HepG2 (cell line): ENCODE measurements around the gene TST. TPM values are rescaled to one million over a fixed set of nuclear protein-coding genes. Genes with fewer than 3 reads are reported as not detected.

Source experiments
- ATAC-seq: fragments of 200-7000 bp; cut with Tn5 transposase; 3 replicates; pipeline ENCODE4 v1.9.1; 2020; ENCODE audit warnings: mild to moderate bottlenecking, moderate library complexity
- BruUV-seq: library from RNA; stranded (reverse); fragments of 400-500 nt; replicated peaks from 2 replicates; lab custom pipeline; 2021; lab: Mats Ljungman, UMichigan
- CTCF ChIA-PET: fragments of 300-600 bp; formaldehyde crosslinking; extraction: SDS; loops from one replicate; lab custom pipeline; 2021; ENCODE audit warnings: low total read pairs, inconsistent platforms, low intra/inter-chr PET ratio; lab: Yijun Ruan, JAX
- POLR2A ChIA-PET: fragments of 350-600 bp; sonication (Branson Sonifier 250); formaldehyde crosslinking; loops from one replicate; lab custom pipeline; 2020; ENCODE audit warnings: antibody characterized with exemption, inconsistent platforms; lab: Yijun Ruan, JAX
- DNase-seq: peaks from one replicate; pipeline ENCODE4 v3.0.0-alpha.2; 2015; ENCODE audit warnings: low spot score
- FAIRE-seq: peaks from 3 replicates; lab custom pipeline; 2011; peaks lifted over from hg19 to GRCh38; lab: Jason Lieb, UNC
- H2AFZ ChIP-seq: one replicate; pipeline ENCODE4 v1.6.1; 2011; ENCODE audit warnings: low read length, inconsistent platforms
- H3K27ac ChIP-seq: fragments of 300-600 bp; 3 replicates; pipeline ENCODE4 v1.8.0; 2011; ENCODE audit warnings: mixed run types, mild to moderate bottlenecking, mixed read lengths, low read length, inconsistent platforms; ENCODE audit not compliant: insufficient read depth; ENCODE audit errors: extremely low read length
- H3K27me3 ChIP-seq, 2 experiments: fragments of 200-600 bp in 1 of 2; 2 replicates in 1 of 2; 3 replicates in 1 of 2; pipeline versions ENCODE4 v1.6.0 to v1.8.0; 2011; ENCODE audit warnings: low read length in 2 of 2, mild to moderate bottlenecking in 2 of 2, moderate library complexity in 2 of 2, inconsistent platforms in 1 of 2; ENCODE audit not compliant: insufficient read depth in 2 of 2, control insufficient read depth in 1 of 2
- H3K36me3 ChIP-seq, 2 experiments: fragments of 200-600 bp in 1 of 2; replicated peaks in 1 of 2; 2 replicates in 1 of 2; 3 replicates in 1 of 2; pipeline versions ENCODE4 v1.5.1 to v1.8.0; 2011; ENCODE audit warnings: low read length in 2 of 2, inconsistent platforms in 1 of 2; ENCODE audit not compliant: insufficient read depth in 2 of 2, control insufficient read depth in 1 of 2
- H3K4me1 ChIP-seq: 2 replicates; pipeline ENCODE4 v1.5.1; 2012; ENCODE audit warnings: low read length, inconsistent platforms; ENCODE audit not compliant: insufficient read depth
- H3K4me2 ChIP-seq: 2 replicates; pipeline ENCODE4 v1.6.0; 2011; ENCODE audit warnings: low read depth, low read length, inconsistent platforms
- H3K4me3 ChIP-seq, 3 experiments: fragments of 200-600 bp in 1 of 3; sonication (generic), shearing (Covaris generic) in 1 of 3; replicated peaks in 1 of 3; 2 replicates each; pipeline ENCODE4 v1.5.1; 2011 to 2016; ENCODE audit warnings: low read length in 3 of 3, inconsistent platforms in 2 of 3, low read depth in 2 of 3, mild to moderate bottlenecking in 2 of 3, control low read depth in 1 of 3, mixed read lengths in 1 of 3; ENCODE audit not compliant: insufficient read depth in 1 of 3
- H3K79me2 ChIP-seq: one replicate; pipeline ENCODE4 v1.6.1; 2011; ENCODE audit warnings: low read length, inconsistent platforms; ENCODE audit not compliant: insufficient read depth
- H3K9ac ChIP-seq: 2 replicates; pipeline ENCODE4 v1.6.0; 2011; ENCODE audit warnings: mild to moderate bottlenecking, low read depth, low read length, inconsistent platforms; ENCODE audit not compliant: insufficient read depth
- H3K9me3 ChIP-seq: 2 replicates; pipeline ENCODE4 v1.5.1; 2012; ENCODE audit warnings: mild to moderate bottlenecking, low read length
- H4K20me1 ChIP-seq: 2 replicates; pipeline ENCODE4 v1.6.0; 2011; ENCODE audit warnings: inconsistent platforms, mild to moderate bottlenecking, low read length, moderate library complexity; ENCODE audit not compliant: insufficient read depth
- FOSL2 ChIP-seq: sonication (generic); formaldehyde crosslinking; IDR thresholded peaks from 2 replicates; pipeline ENCODE4 v1.4.0; 2020; ENCODE audit warnings: missing genetic modification reagents
- HNRNPK ChIP-seq: fragments of 200-400 bp; formaldehyde crosslinking; IDR thresholded peaks from 2 replicates; pipeline ENCODE4 v1.6.1; 2018; ENCODE audit warnings: low read length, low read depth, moderate library complexity, mild to moderate bottlenecking; ENCODE audit not compliant: poor library complexity, severe bottlenecking
- KAT2B ChIP-seq: fragments of 150-350 bp; IDR thresholded peaks from 2 replicates; pipeline ENCODE4 v1.6.1; 2014; ENCODE audit warnings: low read depth, low read length, borderline replicate concordance
- PCBP1 ChIP-seq: fragments of 200-400 bp; formaldehyde crosslinking; IDR thresholded peaks from 2 replicates; pipeline ENCODE4 v1.6.1; 2017; ENCODE audit warnings: mild to moderate bottlenecking, low read depth, low read length, borderline replicate concordance
- RBM39 ChIP-seq: fragments of 200-400 bp; formaldehyde crosslinking; IDR thresholded peaks from one replicate; pipeline ENCODE4 v1.6.1; 2018; ENCODE audit warnings: antibody characterized with exemption, mild to moderate bottlenecking, low read depth, low read length; ENCODE audit not compliant: poor library complexity, severe bottlenecking
- ZNF101 ChIP-seq: sonication (generic); formaldehyde crosslinking; IDR thresholded peaks from 2 replicates; pipeline ENCODE4 v1.4.0; 2020; ENCODE audit warnings: mild to moderate bottlenecking, low read depth, missing genetic modification reagents, borderline replicate concordance
- ZNF768 ChIP-seq: sonication (generic); formaldehyde crosslinking; IDR thresholded peaks from 2 replicates; pipeline ENCODE4 v1.4.0; 2020; ENCODE audit warnings: missing genetic modification reagents
- WGBS: methylation state at CpG from one replicate; pipeline ENCODE4 v1.1.6; 2017; ENCODE audit warnings: low lambda C conversion rate; 5-methylcytosine and 5-hydroxymethylcytosine counted together
- in situ Hi-C: cut with HindIII; loops from 2 replicates; pipeline ENCODE4 v1.10.0; 2017; ENCODE audit warnings: low pct_unique_long_range_greater_than_20kb; ENCODE audit not compliant: extremely low pct_ligation_motif_present
- intact Hi-C: fragments of 100-400 bp; cut with micrococcal nuclease; formaldehyde crosslinking; loops from one replicate; pipeline ENCODE4 v1.10.0; 2022; ENCODE audit not compliant: unreplicated experiment
- polyA plus RNA-seq, 8 experiments: library from polyadenylated mRNA; depleted of rRNA in 3 of 8; stranded (reverse) in 7 of 8; unstranded in 1 of 8; fragments of >200 nt; fragmentation: Illumina TruSeq in 4 of 8; extraction: Trizol in 4 of 8; gene quantifications; 2 replicates each; pipeline versions ENCODE4 v1.2.1 to v1.2.3, GENCODE V29; 2011 to 2016; ENCODE audit warnings: low read depth in 4 of 8, missing spikeins in 1 of 8, mixed read lengths in 1 of 8; ENCODE audit not compliant: insufficient read depth in 1 of 8
- total RNA-seq, 5 experiments: library from RNA; depleted of rRNA; stranded (reverse); fragments of >200 nt; fragmentation: Illumina TruSeq; extraction: Trizol; gene quantifications; 2 replicates each; pipeline ENCODE4 v1.2.3, GENCODE V29; 2016; ENCODE audit warnings: low read depth in 1 of 5

Gene TST
- total and polyA plus RNA-seq, 2 of the 13 experiments (the other 11 are each of a cell fraction or from before 2014, with no cell fraction given), result 44.6 to 63.6 TPM

GRCh38 chr22:37000676-37001534 is 18.3 kb downstream of the TST start:
- ChIA-PET POLR2A (no interaction called here), CTCF (no interaction called here)
- BruUV-seq, result no TSS peak
- H2AFZ ChIP-seq, result no peak overlapping the region
- DNase-seq (no peak), FAIRE-seq (no peak), ATAC-seq (no peak)
- H3K27ac ChIP-seq, result no peak overlapping the region
- H3K27me3 ChIP-seq, result peaks cover 4 to 39% of the 10 kb centered on the region in 2 experiments; a peak in 4 of 5 replicates
- H4K20me1 ChIP-seq, result no peaks in the 10 kb centered on the region
- no peaks in the 10 kb centered on the region for H3K9me3 ChIP-seq
- peak; percentile 24; the same call in 1 of the 2 replicates for TF ChIP-seq ZNF768 (CRISPR knock-in tag)
- no peak for TF ChIP-seq RBM39
- no peak overlapping the region for H3K9ac ChIP-seq
- peaks cover 6% of the 10 kb centered on the region; the same call in 1 of the 2 replicates for H3K4me1 ChIP-seq
- in situ Hi-C loops (no loop called here), intact Hi-C loops (no loop called here)
- no peak overlapping the region for H3K4me2 ChIP-seq
- no peaks in the 10 kb centered on the region for H3K36me3 ChIP-seq
- no peak overlapping the region for H3K4me3 ChIP-seq
- no peaks in the 10 kb centered on the region for H3K79me2 ChIP-seq
- 17% methylated on average over 10 of the region's 11 CpGs for WGBS

GRCh38 chr22:36999463-36999862 is 19.8 kb downstream of the TST start:
- ATAC-seq (no peak), FAIRE-seq (no peak), DNase-seq (no peak)
- H3K27me3 ChIP-seq, result peaks cover 4 to 35% of the 10 kb centered on the region in 2 experiments; a peak in 4 of 5 replicates
- H3K9me3 ChIP-seq, result no peaks in the 10 kb centered on the region
- CTCF ChIA-PET, result no interaction called here
- H2AFZ ChIP-seq, result no peak overlapping the region
- H4K20me1 ChIP-seq, result no peaks in the 10 kb centered on the region
- in situ Hi-C loops, result no loop called here
- H3K27ac ChIP-seq, result no peak overlapping the region
- no peaks in the 10 kb centered on the region for H3K79me2 ChIP-seq
- no peak overlapping the region for H3K9ac ChIP-seq
- POLR2A ChIA-PET, result no interaction called here
- no peak overlapping the region for H3K4me3 ChIP-seq
- no TSS peak for BruUV-seq
- TF ChIP-seq KAT2B, result no peak
- TF ChIP-seq FOSL2 (CRISPR knock-in tag), result 0 out of 2 replicates have a peak, but pooled peaks have one; percentile 9
- TF ChIP-seq ZNF101, result no peak
- peak; percentile 66; the same call in 1 of the 2 replicates for TF ChIP-seq PCBP1
- TF ChIP-seq HNRNPK, result peak; percentile 40
- no peaks in the 10 kb centered on the region for H3K36me3 ChIP-seq
- H3K4me2 ChIP-seq, result no peak overlapping the region
- H3K4me1 ChIP-seq, result peaks cover 6% of the 10 kb centered on the region; the same call in 1 of the 2 replicates
- intact Hi-C loops, result no loop called here
- WGBS, result 59% methylated on average over 3 of the region's 4 CpGs
